GM19468 (cell line): ENCODE measurements around the gene ATF6.

ENCODE experiments used
- ATAC-seq: cut with Tn5 transposase; IDR thresholded peaks from one replicate; pipeline ENCODE4 v1.9.1; 2021; ENCODE audit warnings: mild to moderate bottlenecking, moderate library complexity, moderate number of reproducible peaks; ENCODE audit not compliant: unreplicated experiment; ENCODE audit errors: extremely low read depth

ATF6 gene

GRCh38 chr1:162011337-162012012 is 245.4 kb downstream of the ATF6 start:
- no peak for ATAC-seq

GRCh38 chr1:162013289-162013688 is 247.2 kb downstream of the ATF6 start:
- no peak for ATAC-seq
